Ovary (tissue), 3 donors: ENCODE results near the gene ARHGEF1.

Experiments
- EP300 ChIP-seq: sonication (generic); formaldehyde crosslinking; IDR thresholded peaks from one replicate; pipeline ENCODE4 v1.6.1; 2017; ENCODE audit warnings: antibody characterized with exemption
- POLR2A ChIP-seq: fragments of 450-650 bp; IDR thresholded peaks from one replicate; pipeline ENCODE4 v1.6.1; 2017; ENCODE audit warnings: antibody characterized with exemption, mild to moderate bottlenecking, moderate library complexity
- TF ChIP-seq, protein P1 (sequence below), 3 donors: fragments of 450-650 bp in 2 of 3; fragments of 200-600 bp in 1 of 3; IDR thresholded peaks; one replicate each; pipeline versions ENCODE4 v1.5.1 to v1.8.0; 2016 to 2022; ENCODE audit warnings: antibody characterized with exemption in 3 of 3, mild to moderate bottlenecking in 1 of 3
- donor health status: DM: no; HTN: no; CAD: no.

- TF ChIP-seq POLR2A = no peak
- TF ChIP-seq, protein P1, sequence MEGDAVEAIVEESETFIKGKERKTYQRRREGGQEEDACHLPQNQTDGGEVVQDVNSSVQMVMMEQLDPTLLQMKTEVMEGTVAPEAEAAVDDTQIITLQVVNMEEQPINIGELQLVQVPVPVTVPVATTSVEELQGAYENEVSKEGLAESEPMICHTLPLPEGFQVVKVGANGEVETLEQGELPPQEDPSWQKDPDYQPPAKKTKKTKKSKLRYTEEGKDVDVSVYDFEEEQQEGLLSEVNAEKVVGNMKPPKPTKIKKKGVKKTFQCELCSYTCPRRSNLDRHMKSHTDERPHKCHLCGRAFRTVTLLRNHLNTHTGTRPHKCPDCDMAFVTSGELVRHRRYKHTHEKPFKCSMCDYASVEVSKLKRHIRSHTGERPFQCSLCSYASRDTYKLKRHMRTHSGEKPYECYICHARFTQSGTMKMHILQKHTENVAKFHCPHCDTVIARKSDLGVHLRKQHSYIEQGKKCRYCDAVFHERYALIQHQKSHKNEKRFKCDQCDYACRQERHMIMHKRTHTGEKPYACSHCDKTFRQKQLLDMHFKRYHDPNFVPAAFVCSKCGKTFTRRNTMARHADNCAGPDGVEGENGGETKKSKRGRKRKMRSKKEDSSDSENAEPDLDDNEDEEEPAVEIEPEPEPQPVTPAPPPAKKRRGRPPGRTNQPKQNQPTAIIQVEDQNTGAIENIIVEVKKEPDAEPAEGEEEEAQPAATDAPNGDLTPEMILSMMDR (IDR thresholded peaks at IDR 0.05) = no peak
- TF ChIP-seq EP300 = no peak
Observed at GRCh38 chr19:41894350-41894749, 11.4 kb downstream of the ARHGEF1 start.
